Activated T-cell treated with anti-CD3 and anti-CD28 coated beads for 1 hour (primary cell): ENCODE results near the gene NRG2.
A peak's percentile ranks its signal among the peaks of the same experiment; 100 is the strongest.

Experiments used
- DNase-seq: peaks from one replicate; pipeline ENCODE4 v3.0.0-alpha.2; 2020; ENCODE audit warnings: low read depth

NRG2 gene

DNA sequence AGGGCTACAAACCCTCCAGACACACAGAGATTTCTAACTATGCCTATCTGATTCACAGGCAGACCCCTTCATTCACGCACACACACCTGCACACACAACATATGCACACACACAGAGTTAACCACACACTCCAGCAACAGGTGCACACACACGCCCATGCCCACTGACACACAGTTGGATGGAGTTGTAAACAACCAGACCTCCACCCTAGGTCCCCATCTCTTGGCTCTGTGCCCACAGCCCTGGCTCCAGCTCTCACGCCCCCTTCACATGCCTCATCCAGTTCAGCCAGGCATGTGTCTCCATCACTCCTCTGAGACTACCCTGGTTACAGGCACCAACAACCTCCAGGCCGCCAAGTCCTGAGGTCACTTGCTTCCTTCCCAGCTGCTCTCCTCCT, 186.4 kb downstream of the NRG2 start:
- no peak for DNase-seq

DNA sequence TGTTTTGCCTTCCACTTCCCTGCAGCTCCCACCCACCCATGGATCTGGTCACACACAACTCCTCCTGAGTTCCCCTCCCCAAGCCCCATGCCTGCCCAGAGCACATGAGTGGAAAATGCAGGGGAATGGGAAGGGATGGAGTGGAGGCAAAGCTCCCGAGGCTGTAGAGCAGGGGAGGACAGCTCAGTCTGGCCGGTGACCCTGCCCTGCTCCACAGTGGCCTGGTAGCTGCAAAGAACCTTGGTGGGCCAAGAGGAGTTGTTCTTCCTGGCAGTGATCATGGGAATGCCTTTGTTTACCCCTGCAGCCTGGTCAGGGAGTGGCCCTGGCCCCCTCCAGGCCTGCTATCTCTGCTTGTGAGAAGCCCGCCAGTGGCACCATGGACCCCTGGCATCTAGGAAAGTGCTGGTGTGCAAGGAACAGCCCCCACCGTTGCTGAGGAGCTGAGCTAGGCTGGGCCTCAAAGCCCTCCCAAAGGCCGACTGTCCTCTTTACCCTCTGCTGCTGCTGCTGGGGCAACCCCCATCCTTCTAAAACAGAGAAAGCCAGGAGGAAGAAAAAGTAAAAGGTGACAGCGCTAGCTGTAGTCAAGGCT, 187.1 kb downstream of the NRG2 start:
- no peak for DNase-seq

GRCh38 chr5:139855451-139855850, 187.6 kb downstream of the NRG2 start:
- DNase-seq = no peak

GRCh38 chr5:139854953-139855352, 188.1 kb downstream of the NRG2 start:
- DNase-seq = no peak

GRCh38 chr5:139854029-139854605, 189.0 kb downstream of the NRG2 start:
- no peak for DNase-seq

DNA sequence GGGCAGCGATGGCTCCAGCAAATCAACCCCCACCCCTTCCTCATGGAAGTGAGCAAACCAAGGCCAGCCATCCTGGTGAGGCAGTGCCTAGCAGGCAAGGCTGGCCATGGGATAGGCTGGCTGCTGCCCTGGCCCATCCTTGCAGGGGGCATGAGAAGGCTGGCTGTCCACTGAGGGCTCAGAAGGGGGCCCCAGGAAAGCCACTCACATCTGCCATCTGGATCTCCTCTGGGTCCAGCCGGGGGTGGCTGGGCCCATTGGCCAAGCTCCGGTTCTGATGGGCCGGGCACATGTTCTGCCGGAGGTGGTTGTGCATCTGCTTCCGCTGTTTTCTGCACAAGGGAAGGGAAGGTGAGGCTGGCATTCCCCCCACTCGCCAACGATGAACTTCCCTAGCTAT, 190.4 kb downstream of the NRG2 start:
- no peak for DNase-seq

DNA sequence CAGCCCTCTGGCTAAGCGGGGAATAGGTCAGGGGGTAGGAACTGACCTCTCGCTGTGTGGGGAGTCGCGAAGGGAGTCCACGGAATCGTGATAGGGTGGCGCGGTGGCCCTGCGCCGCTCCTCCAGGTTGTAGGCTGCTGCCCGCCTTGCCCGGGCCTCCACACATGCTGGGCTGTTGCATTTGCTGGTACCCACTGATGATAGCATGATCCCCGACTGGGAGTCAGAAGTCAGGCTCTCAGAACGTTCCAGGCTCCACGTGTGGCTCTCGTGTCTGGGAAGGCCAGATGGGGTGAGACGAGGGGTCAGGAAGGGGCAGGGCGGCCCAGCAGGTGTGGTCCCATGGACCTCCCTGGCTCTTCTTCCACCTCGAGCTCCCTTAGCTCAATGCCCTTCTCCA, 191.5 kb downstream of the NRG2 start:
- no peak for DNase-seq

- DNase-seq = no peak
Measured at GRCh38 chr5:139850423-139851016, 192.6 kb downstream of the NRG2 start.

DNA sequence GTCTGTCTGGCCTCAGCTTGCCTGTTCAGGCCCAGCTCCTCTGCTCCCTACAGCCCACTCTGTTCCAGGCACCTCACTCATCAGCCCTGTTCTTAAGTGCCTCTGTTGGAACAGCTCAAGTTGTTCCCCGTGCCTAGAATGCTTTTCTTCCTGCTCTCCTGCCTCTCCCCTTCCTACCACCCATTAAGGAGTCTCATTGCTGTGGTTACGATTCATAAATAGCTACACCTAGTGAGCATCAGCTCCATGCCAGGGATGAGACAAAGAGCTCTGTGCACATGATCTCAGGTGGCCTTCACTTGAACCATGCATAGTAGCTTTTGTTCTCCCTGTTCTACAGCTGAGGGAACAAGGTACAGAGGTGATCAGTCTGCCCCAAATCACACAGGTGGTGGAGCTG, 193.2 kb downstream of the NRG2 start:
- no peak for DNase-seq

- DNase-seq = no peak
Measured at GRCh38 chr5:139849501-139849900, 193.6 kb downstream of the NRG2 start.

DNA sequence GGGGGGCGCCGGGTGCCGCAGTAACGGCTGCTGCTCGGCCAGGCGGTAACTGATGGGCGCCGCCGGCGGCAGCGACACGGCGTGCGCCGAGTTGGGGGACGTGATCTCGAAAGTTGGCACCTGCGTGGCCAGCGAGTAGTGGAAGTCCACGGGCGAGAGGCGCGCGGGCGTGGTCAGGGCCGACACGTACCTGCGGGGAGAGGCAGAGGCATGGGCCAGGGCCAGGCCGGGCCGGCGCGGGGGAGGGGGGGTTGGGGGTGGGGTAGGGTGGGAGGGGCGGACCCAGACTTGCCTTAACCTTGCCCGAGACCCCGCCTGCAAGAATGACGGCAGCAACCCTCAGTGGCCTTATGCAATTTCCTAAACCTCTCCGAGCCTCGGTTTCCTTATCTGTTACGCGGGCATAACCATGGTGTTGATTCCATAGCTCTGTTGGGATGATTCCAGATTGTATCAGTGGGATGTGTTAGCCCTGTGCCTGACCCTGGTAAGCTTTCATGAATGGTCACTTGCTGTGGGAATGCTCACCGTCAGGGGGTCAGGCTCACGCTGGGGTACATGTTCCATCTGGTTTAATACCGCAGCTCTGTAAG, 194.5 kb downstream of the NRG2 start:
- peak; percentile 20 for DNase-seq

- DNase-seq = peak; percentile 66
Measured at GRCh38 chr5:139847790-139848507, 195.2 kb downstream of the NRG2 start.

GRCh38 chr5:139847091-139847490, 196.0 kb downstream of the NRG2 start:
- DNase-seq = no peak

GRCh38 chr5:139845846-139846681, 197.0 kb downstream of the NRG2 start:
- no peak for DNase-seq

- DNase-seq = peak; percentile 73
Measured at GRCh38 chr5:139844472-139845145, 198.5 kb downstream of the NRG2 start.

- DNase-seq = no peak
Measured at GRCh38 chr5:139843991-139844390, 199.1 kb downstream of the NRG2 start.

- DNase-seq = no peak
Measured at GRCh38 chr5:139842321-139842720, 200.8 kb downstream of the NRG2 start.

- DNase-seq = no peak
Measured at GRCh38 chr5:139841549-139841948, 201.6 kb downstream of the NRG2 start.

- no peak for DNase-seq
Measured at GRCh38 chr5:139839918-139840317, 203.2 kb downstream of the NRG2 start.

DNA sequence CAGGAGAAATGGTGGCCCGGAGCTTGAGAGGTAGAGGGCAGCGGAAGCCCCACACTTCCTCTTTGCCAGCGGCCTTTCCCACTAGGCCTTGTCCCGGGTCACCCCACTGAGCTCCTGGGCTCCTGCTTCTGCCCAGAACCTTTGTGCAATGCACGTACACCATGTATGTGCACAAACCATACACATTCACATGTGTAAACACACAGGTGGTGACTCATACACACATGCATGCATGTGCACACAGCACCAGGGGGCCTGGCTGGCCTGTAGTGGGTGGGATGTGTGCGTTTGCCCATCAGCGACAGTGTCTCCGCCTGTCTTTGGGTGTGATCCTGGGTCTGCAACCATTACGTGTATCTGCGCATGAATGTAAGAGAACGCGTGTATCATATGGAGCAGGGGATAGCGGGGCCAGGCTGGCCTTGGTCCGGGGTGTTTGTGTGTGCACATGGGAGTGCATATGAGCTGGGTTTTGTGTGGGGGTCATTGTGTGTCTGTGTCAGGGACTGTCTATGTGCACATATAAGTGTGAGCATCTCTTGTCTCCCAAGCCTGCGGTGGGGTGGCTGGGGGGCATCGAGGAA, 203.8 kb downstream of the NRG2 start:
- DNase-seq = no peak
